GM23338 (cell line): ENCODE results near the gene GJB4.

Source experiments
- CREB1 ChIP-seq: fragments of 250-450 bp; sonication (Bioruptor Pico); IDR thresholded peaks from 2 replicates; pipeline ENCODE4 v1.5.0; 2020; ENCODE audit warnings: low read depth, mild to moderate bottlenecking, moderate library complexity
- EZH2 ChIP-seq: fragments of 200-600 bp; sonication (generic); IDR thresholded peaks from one replicate; pipeline ENCODE4 v1.8.0; 2017; ENCODE audit warnings: antibody characterized with exemption, mild to moderate bottlenecking, low read depth; ENCODE audit not compliant: unreplicated experiment
- EZH2phosphoT487 ChIP-seq: fragments of 200-600 bp; sonication (generic); IDR thresholded peaks from one replicate; pipeline ENCODE4 v1.8.1; 2018; ENCODE audit warnings: antibody characterized with exemption; ENCODE audit not compliant: unreplicated experiment
- POLR2AphosphoS5 ChIP-seq: IDR thresholded peaks from 2 replicates; pipeline ENCODE4 v1.6.1; 2016; ENCODE audit warnings: antibody characterized with exemption, low read depth
- STAT1 ChIP-seq: IDR thresholded peaks from one replicate; pipeline ENCODE4 v1.6.1; 2016; ENCODE audit warnings: antibody characterized with exemption; ENCODE audit not compliant: unreplicated experiment
- TF ChIP-seq, protein P1 (sequence below), 2 experiments: fragments of 200-600 bp in 1 of 2; sonication (generic) in 1 of 2; conservative IDR thresholded peaks; 2 replicates each; pipeline versions ENCODE4 v1.5.1 to v1.6.1; 2016 to 2017; ENCODE audit warnings: antibody characterized with exemption in 2 of 2, low read depth in 2 of 2, mild to moderate bottlenecking in 2 of 2, moderate library complexity in 1 of 2
- TF ChIP-seq, protein P2 (sequence below): IDR thresholded peaks from one replicate; pipeline ENCODE4 v1.6.1; 2018; ENCODE audit warnings: antibody characterized with exemption; ENCODE audit not compliant: unreplicated experiment
- TF ChIP-seq, protein P3 (sequence below): fragments of 250-450 bp; sonication (Bioruptor Pico); IDR thresholded peaks from 2 replicates; pipeline ENCODE4 v1.5.0; 2020; ENCODE audit warnings: mild to moderate bottlenecking, moderate library complexity

GRCh38 chr1:34763142-34763781, 3.7 kb downstream of the GJB4 start:
- TF ChIP-seq, protein P1, sequence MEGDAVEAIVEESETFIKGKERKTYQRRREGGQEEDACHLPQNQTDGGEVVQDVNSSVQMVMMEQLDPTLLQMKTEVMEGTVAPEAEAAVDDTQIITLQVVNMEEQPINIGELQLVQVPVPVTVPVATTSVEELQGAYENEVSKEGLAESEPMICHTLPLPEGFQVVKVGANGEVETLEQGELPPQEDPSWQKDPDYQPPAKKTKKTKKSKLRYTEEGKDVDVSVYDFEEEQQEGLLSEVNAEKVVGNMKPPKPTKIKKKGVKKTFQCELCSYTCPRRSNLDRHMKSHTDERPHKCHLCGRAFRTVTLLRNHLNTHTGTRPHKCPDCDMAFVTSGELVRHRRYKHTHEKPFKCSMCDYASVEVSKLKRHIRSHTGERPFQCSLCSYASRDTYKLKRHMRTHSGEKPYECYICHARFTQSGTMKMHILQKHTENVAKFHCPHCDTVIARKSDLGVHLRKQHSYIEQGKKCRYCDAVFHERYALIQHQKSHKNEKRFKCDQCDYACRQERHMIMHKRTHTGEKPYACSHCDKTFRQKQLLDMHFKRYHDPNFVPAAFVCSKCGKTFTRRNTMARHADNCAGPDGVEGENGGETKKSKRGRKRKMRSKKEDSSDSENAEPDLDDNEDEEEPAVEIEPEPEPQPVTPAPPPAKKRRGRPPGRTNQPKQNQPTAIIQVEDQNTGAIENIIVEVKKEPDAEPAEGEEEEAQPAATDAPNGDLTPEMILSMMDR (conservative IDR thresholded peaks at IDR 0.05; ENCODE audit: low read depth in 2 of 2) = no peak
- TF ChIP-seq EZH2 (no peak), POLR2AphosphoS5 (no peak), STAT1 (no peak), EZH2phosphoT487 (no peak), CREB1 (CRISPR knock-in tag) (peak; percentile 73)
- TF ChIP-seq, protein P2, sequence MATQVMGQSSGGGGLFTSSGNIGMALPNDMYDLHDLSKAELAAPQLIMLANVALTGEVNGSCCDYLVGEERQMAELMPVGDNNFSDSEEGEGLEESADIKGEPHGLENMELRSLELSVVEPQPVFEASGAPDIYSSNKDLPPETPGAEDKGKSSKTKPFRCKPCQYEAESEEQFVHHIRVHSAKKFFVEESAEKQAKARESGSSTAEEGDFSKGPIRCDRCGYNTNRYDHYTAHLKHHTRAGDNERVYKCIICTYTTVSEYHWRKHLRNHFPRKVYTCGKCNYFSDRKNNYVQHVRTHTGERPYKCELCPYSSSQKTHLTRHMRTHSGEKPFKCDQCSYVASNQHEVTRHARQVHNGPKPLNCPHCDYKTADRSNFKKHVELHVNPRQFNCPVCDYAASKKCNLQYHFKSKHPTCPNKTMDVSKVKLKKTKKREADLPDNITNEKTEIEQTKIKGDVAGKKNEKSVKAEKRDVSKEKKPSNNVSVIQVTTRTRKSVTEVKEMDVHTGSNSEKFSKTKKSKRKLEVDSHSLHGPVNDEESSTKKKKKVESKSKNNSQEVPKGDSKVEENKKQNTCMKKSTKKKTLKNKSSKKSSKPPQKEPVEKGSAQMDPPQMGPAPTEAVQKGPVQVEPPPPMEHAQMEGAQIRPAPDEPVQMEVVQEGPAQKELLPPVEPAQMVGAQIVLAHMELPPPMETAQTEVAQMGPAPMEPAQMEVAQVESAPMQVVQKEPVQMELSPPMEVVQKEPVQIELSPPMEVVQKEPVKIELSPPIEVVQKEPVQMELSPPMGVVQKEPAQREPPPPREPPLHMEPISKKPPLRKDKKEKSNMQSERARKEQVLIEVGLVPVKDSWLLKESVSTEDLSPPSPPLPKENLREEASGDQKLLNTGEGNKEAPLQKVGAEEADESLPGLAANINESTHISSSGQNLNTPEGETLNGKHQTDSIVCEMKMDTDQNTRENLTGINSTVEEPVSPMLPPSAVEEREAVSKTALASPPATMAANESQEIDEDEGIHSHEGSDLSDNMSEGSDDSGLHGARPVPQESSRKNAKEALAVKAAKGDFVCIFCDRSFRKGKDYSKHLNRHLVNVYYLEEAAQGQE = no peak
- TF ChIP-seq, protein P3, sequence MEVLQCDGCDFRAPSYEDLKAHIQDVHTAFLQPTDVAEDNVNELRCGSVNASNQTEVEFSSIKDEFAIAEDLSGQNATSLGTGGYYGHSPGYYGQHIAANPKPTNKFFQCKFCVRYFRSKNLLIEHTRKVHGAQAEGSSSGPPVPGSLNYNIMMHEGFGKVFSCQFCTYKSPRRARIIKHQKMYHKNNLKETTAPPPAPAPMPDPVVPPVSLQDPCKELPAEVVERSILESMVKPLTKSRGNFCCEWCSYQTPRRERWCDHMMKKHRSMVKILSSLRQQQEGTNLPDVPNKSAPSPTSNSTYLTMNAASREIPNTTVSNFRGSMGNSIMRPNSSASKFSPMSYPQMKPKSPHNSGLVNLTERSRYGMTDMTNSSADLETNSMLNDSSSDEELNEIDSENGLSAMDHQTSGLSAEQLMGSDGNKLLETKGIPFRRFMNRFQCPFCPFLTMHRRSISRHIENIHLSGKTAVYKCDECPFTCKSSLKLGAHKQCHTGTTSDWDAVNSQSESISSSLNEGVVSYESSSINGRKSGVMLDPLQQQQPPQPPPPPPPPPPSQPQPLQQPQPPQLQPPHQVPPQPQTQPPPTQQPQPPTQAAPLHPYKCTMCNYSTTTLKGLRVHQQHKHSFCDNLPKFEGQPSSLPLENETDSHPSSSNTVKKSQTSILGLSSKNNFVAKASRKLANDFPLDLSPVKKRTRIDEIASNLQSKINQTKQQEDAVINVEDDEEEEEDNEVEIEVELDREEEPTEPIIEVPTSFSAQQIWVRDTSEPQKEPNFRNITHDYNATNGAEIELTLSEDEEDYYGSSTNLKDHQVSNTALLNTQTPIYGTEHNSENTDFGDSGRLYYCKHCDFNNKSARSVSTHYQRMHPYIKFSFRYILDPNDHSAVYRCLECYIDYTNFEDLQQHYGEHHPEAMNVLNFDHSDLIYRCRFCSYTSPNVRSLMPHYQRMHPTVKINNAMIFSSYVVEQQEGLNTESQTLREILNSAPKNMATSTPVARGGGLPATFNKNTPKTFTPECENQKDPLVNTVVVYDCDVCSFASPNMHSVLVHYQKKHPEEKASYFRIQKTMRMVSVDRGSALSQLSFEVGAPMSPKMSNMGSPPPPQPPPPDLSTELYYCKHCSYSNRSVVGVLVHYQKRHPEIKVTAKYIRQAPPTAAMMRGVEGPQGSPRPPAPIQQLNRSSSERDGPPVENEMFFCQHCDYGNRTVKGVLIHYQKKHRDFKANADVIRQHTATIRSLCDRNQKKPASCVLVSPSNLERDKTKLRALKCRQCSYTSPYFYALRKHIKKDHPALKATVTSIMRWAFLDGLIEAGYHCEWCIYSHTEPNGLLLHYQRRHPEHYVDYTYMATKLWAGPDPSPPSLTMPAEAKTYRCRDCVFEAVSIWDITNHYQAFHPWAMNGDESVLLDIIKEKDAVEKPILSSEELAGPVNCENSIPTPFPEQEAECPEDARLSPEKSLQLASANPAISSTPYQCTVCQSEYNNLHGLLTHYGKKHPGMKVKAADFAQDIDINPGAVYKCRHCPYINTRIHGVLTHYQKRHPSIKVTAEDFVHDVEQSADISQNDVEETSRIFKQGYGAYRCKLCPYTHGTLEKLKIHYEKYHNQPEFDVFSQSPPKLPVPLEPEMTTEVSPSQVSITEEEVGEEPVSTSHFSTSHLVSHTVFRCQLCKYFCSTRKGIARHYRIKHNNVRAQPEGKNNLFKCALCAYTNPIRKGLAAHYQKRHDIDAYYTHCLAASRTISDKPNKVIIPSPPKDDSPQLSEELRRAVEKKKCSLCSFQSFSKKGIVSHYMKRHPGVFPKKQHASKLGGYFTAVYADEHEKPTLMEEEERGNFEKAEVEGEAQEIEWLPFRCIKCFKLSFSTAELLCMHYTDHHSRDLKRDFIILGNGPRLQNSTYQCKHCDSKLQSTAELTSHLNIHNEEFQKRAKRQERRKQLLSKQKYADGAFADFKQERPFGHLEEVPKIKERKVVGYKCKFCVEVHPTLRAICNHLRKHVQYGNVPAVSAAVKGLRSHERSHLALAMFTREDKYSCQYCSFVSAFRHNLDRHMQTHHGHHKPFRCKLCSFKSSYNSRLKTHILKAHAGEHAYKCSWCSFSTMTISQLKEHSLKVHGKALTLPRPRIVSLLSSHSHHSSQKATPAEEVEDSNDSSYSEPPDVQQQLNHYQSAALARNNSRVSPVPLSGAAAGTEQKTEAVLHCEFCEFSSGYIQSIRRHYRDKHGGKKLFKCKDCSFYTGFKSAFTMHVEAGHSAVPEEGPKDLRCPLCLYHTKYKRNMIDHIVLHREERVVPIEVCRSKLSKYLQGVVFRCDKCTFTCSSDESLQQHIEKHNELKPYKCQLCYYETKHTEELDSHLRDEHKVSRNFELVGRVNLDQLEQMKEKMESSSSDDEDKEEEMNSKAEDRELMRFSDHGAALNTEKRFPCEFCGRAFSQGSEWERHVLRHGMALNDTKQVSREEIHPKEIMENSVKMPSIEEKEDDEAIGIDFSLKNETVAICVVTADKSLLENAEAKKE (CRISPR knock-in tag) = no peak
